OCI-LY3 (cell line): ENCODE measurements around the gene TOM1L2.

Source experiments
- CTCF ChIP-seq: fragments of 200-600, 300-600 bp; sonication (generic); IDR thresholded peaks from 2 replicates; pipeline ENCODE4 v1.5.1; 2014; ENCODE audit warnings: antibody characterized with exemption, low read length, low read depth
- EZH2phosphoT487 ChIP-seq: fragments of 200-600 bp; shearing (Covaris generic); IDR thresholded peaks from 2 replicates; pipeline ENCODE4 v1.6.1; 2018; ENCODE audit warnings: antibody characterized with exemption, mixed run types, low read depth

DNA sequence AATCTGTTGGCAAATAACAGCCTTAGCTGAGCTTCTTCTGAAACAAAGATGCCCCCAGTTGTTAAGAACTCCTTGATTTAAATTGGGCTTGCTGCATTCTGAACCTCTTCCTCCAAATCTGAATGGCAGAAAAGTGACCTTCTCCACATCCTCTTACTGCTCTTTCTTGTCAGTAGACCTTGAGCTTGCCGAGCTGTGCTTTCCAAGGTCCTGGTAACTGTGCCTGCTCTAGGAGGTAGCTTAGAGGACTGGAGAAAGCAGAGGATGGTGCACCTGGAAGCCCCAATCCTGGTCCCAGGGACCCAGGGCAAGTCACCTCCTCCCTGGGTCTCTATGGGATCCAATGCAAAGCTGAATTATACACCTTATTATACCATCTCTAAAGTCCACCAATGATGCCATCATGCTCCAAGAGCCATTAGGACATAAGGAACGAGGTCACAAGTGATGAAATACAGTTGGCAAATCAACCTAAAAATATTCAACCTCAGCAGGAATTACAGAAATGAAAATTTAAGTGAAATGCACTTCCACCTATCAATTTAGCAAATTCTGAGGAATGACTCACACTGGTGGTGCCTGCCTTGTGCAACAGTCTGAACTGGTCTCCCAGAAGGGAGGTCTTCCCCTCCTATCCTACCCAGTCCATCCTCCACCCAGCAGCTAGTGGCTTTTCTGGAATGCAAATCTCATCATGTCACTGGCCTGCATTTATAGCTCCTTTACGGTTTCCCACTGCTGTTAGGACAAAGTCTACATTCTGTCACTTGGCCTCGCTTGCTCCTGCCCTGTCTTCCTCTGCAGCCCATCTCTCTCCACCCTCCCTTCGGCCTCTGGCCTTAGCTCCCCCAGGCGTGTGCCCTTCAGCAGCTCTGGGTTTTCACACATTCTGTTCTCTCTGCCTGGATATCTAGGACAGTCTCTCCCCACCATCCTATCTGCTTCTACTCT is 36.6 kb downstream of the TOM1L2 start:
- TF ChIP-seq CTCF (no peak), EZH2phosphoT487 (no peak)
